ENCODE results near the gene ERICH6B.

DNA sequence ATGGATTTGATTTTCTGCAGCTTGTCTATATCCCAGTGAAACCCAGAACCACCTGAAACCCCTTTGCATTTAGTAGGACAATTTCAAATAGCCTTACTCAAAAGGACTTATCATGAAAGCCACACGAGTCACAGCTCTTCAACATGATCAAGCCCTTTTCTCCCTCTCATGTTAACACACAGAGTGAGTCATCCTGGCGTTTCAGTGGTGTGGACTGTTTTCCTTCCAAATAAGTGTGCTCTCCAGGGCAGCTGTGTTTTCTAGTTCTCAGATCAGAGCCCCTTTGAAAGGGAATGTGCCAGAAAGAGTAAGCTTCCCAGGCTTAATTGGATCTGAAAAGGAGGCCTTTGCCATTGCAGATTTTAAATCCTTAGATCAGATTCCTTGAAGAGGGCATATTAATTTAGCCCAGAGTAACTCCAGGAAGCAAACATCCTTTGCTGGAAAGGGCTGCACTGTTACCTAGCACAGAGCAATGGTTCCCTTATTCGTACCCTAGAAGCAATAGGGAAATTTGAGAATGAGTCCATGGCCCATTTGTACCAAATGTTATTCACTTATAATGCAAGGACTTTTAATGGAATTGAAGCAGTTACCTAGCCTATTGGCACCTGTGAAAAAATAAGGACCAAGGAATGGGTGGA is 51.3 kb downstream of the ERICH6B start:
- TF ChIP-seq, protein P1, sequence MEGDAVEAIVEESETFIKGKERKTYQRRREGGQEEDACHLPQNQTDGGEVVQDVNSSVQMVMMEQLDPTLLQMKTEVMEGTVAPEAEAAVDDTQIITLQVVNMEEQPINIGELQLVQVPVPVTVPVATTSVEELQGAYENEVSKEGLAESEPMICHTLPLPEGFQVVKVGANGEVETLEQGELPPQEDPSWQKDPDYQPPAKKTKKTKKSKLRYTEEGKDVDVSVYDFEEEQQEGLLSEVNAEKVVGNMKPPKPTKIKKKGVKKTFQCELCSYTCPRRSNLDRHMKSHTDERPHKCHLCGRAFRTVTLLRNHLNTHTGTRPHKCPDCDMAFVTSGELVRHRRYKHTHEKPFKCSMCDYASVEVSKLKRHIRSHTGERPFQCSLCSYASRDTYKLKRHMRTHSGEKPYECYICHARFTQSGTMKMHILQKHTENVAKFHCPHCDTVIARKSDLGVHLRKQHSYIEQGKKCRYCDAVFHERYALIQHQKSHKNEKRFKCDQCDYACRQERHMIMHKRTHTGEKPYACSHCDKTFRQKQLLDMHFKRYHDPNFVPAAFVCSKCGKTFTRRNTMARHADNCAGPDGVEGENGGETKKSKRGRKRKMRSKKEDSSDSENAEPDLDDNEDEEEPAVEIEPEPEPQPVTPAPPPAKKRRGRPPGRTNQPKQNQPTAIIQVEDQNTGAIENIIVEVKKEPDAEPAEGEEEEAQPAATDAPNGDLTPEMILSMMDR (IDR thresholded peaks at IDR 0.05; ENCODE audit: low read depth, low read length): no peak
- TF ChIP-seq EZH2phosphoT487 (IDR thresholded peaks at IDR 0.05; ENCODE audit: low read depth): no peak

Measured in OCI-LY3 (cell line).